HepG2 (cell line): ENCODE results near the gene ZNF333. TPM values are rescaled to one million over a fixed set of nuclear protein-coding genes. Genes with fewer than 3 reads are reported as not detected.

Source experiments
- CC2D1A ChIP-seq: sonication (generic); formaldehyde crosslinking; IDR thresholded peaks from 2 replicates; pipeline ENCODE4 v1.8.1; 2023; ENCODE audit warnings: mild to moderate bottlenecking, missing genetic modification reagents
- CCAR2 ChIP-seq: fragments of 200-400 bp; formaldehyde crosslinking; optimal IDR thresholded peaks from 2 replicates; pipeline ENCODE3; 2018; ENCODE audit warnings: low read depth, mild to moderate bottlenecking, low read length, moderate library complexity
- ETV5 ChIP-seq: IDR thresholded peaks from 2 replicates; pipeline ENCODE4 v1.6.1; 2018; ENCODE audit warnings: missing biosample characterization, missing genetic modification reagents, inconsistent platforms, borderline replicate concordance
- KAT8 ChIP-seq: IDR thresholded peaks from 2 replicates; pipeline ENCODE4 v1.6.1; 2016; ENCODE audit warnings: missing genetic modification reagents, missing compliant biosample characterization
- KDM5A ChIP-seq: fragments of 200-600 bp; sonication (generic); IDR thresholded peaks from 2 replicates; pipeline ENCODE4 v1.7.0; 2018; ENCODE audit warnings: antibody characterized with exemption, mild to moderate bottlenecking, low read length, borderline replicate concordance
- KLF12 ChIP-seq: sonication (generic); formaldehyde crosslinking; IDR thresholded peaks from 2 replicates; pipeline ENCODE4 v1.4.0; 2020; ENCODE audit warnings: missing genetic modification reagents, borderline replicate concordance
- MBD4 ChIP-seq: IDR thresholded peaks from 2 replicates; pipeline ENCODE4 v1.6.1; 2012; ENCODE audit warnings: low read length, inconsistent platforms, borderline replicate concordance
- MYNN ChIP-seq: sonication (generic); formaldehyde crosslinking; IDR thresholded peaks from 2 replicates; pipeline ENCODE4 v1.4.0; 2020; ENCODE audit warnings: mild to moderate bottlenecking, low read depth, missing genetic modification reagents
- NR1H2 ChIP-seq: sonication (generic); formaldehyde crosslinking; IDR thresholded peaks from 2 replicates; pipeline ENCODE4 v1.8.1; 2022; ENCODE audit warnings: low read depth, missing genetic modification reagents, borderline replicate concordance
- RAD51 ChIP-seq: fragments of 450-650 bp; IDR thresholded peaks from 2 replicates; pipeline ENCODE4 v1.6.1; 2016; ENCODE audit warnings: borderline replicate concordance
- RFX5 ChIP-seq: IDR thresholded peaks from 2 replicates; pipeline ENCODE4 v1.6.1; 2011; ENCODE audit warnings: low read depth, low read length, improper control_type of control experiment
- SIN3A ChIP-seq: IDR thresholded peaks from 2 replicates; pipeline ENCODE4 v1.6.1; 2011; ENCODE audit warnings: low read depth, mild to moderate bottlenecking, control low read depth, low read length, borderline replicate concordance
- XRCC5 ChIP-seq: fragments of 200-400 bp; formaldehyde crosslinking; optimal IDR thresholded peaks from 2 replicates; pipeline ENCODE3; 2017; ENCODE audit warnings: mild to moderate bottlenecking, low read length
- ZNF263 ChIP-seq: sonication (generic); formaldehyde crosslinking; IDR thresholded peaks from 2 replicates; pipeline ENCODE4 v1.4.0; 2020; ENCODE audit warnings: missing genetic modification reagents
- ZNF703 ChIP-seq: sonication (generic); formaldehyde crosslinking; IDR thresholded peaks from 2 replicates; pipeline ENCODE4 v1.5.1; 2020; ENCODE audit warnings: missing genetic modification reagents, mild to moderate bottlenecking, moderate library complexity, borderline replicate concordance
- ZNF780A ChIP-seq: sonication (generic); formaldehyde crosslinking; IDR thresholded peaks from 2 replicates; pipeline ENCODE4 v1.8.0; 2022; ENCODE audit warnings: mild to moderate bottlenecking, missing genetic modification reagents, moderate library complexity
- polyA plus RNA-seq, 8 experiments: library from polyadenylated mRNA; depleted of rRNA in 3 of 8; stranded (reverse) in 7 of 8; unstranded in 1 of 8; fragments of >200 nt; fragmentation: Illumina TruSeq in 4 of 8; extraction: Trizol in 4 of 8; gene quantifications; 2 replicates each; pipeline versions ENCODE4 v1.2.1 to v1.2.3, GENCODE V29; 2011 to 2016; ENCODE audit warnings: low read depth in 4 of 8, missing spikeins in 1 of 8, mixed read lengths in 1 of 8; ENCODE audit not compliant: insufficient read depth in 1 of 8
- total RNA-seq, 5 experiments: library from RNA; depleted of rRNA; stranded (reverse); fragments of >200 nt; fragmentation: Illumina TruSeq; extraction: Trizol; gene quantifications; 2 replicates each; pipeline ENCODE4 v1.2.3, GENCODE V29; 2016; ENCODE audit warnings: low read depth in 1 of 5
- TF ChIP-seq, protein P1 (sequence below): IDR thresholded peaks from 2 replicates; pipeline ENCODE4 v1.6.1; 2012; ENCODE audit warnings: low read depth, low read length, improper control_type of control experiment
- TF ChIP-seq, protein P2 (sequence below): sonication (generic); formaldehyde crosslinking; IDR thresholded peaks from 2 replicates; pipeline ENCODE4 v1.5.1; 2020; ENCODE audit warnings: mild to moderate bottlenecking, moderate library complexity, missing genetic modification reagents
- TF ChIP-seq, protein P3 (sequence below): sonication (generic); formaldehyde crosslinking; IDR thresholded peaks from 2 replicates; pipeline ENCODE4 v1.4.0; 2020; ENCODE audit warnings: missing genetic modification reagents, mild to moderate bottlenecking, borderline replicate concordance
- TF ChIP-seq, protein P4 (sequence below): sonication (generic); formaldehyde crosslinking; IDR thresholded peaks from 2 replicates; pipeline ENCODE4 v1.8.1; 2023; ENCODE audit warnings: mild to moderate bottlenecking, missing genetic modification reagents
- TF ChIP-seq, protein P5 (sequence below): sonication (generic); formaldehyde crosslinking; conservative IDR thresholded peaks from 2 replicates; pipeline ENCODE4 v1.8.1; 2023; ENCODE audit warnings: missing genetic modification reagents
- TF ChIP-seq, protein P6 (sequence below): sonication (generic); formaldehyde crosslinking; IDR thresholded peaks from 2 replicates; pipeline ENCODE4 v1.4.0; 2020; ENCODE audit warnings: missing genetic modification reagents

Gene ZNF333
- total and polyA plus RNA-seq, 2 of the 13 experiments (the other 11 are each of a cell fraction or from before 2014, with no cell fraction given): 3.4 to 6.4 TPM

DNA sequence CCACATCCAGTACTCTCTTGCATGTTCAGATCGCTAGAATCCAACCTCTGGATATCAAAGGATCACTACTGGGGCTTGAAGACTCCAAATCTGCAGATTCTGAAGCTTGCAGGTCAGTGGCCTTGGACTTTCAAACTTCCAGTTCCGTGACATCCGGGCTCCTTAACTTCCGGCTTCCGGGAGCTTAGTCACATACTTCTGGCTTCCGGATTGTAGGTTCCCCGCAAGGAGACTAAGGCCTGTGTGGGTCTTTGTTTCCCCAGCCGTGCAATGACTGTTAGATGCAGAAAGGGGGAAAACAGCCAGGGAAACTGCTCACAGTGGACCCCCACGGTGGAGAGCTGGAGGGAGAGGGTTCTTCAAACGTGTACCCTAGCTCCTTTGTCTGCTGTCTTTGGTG is 41.4 kb downstream of the ZNF333 start (continued):
- TF ChIP-seq, protein P1, sequence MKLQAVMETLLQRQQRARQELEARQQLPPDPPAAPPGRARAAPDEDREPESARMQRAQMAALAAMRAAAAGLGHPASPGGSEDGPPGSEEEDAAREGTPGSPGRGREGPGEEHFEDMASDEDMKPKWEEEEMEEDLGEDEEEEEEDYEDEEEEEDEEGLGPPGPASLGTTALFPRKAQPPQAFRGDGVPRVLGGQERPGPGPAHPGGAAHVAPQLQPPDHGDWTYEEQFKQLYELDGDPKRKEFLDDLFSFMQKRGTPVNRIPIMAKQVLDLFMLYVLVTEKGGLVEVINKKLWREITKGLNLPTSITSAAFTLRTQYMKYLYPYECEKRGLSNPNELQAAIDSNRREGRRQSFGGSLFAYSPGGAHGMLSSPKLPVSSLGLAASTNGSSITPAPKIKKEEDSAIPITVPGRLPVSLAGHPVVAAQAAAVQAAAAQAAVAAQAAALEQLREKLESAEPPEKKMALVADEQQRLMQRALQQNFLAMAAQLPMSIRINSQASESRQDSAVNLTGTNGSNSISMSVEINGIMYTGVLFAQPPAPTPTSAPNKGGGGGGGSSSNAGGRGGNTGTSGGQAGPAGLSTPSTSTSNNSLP: no peak
- TF ChIP-seq ZNF263 (CRISPR knock-in tag): no peak
- TF ChIP-seq RAD51: no peak
- TF ChIP-seq, protein P2, sequence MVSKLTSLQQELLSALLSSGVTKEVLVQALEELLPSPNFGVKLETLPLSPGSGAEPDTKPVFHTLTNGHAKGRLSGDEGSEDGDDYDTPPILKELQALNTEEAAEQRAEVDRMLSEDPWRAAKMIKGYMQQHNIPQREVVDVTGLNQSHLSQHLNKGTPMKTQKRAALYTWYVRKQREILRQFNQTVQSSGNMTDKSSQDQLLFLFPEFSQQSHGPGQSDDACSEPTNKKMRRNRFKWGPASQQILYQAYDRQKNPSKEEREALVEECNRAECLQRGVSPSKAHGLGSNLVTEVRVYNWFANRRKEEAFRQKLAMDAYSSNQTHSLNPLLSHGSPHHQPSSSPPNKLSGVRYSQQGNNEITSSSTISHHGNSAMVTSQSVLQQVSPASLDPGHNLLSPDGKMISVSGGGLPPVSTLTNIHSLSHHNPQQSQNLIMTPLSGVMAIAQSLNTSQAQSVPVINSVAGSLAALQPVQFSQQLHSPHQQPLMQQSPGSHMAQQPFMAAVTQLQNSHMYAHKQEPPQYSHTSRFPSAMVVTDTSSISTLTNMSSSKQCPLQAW (CRISPR knock-in tag): no peak
- no peak for TF ChIP-seq ZNF703 (CRISPR knock-in tag)
- TF ChIP-seq, protein P3, sequence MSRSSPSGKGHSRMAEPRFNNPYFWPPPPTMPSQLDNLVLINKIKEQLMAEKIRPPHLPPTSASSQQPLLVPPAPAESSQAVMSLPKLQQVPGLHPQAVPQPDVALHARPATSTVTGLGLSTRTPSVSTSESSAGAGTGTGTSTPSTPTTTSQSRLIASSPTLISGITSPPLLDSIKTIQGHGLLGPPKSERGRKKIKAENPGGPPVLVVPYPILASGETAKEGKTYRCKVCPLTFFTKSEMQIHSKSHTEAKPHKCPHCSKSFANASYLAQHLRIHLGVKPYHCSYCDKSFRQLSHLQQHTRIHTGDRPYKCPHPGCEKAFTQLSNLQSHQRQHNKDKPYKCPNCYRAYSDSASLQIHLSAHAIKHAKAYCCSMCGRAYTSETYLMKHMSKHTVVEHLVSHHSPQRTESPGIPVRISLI (CRISPR knock-in tag): no peak
- no peak for TF ChIP-seq MBD4
- TF ChIP-seq ZNF780A: no peak
- no peak for TF ChIP-seq CCAR2
- TF ChIP-seq, protein P4, sequence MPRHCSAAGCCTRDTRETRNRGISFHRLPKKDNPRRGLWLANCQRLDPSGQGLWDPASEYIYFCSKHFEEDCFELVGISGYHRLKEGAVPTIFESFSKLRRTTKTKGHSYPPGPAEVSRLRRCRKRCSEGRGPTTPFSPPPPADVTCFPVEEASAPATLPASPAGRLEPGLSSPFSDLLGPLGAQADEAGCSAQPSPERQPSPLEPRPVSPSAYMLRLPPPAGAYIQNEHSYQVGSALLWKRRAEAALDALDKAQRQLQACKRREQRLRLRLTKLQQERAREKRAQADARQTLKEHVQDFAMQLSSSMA (CRISPR knock-in tag): no peak
- TF ChIP-seq KAT8 (CRISPR knock-in tag): peak; percentile 74; the same call in 1 of the 2 replicates
- TF ChIP-seq ETV5 (CRISPR knock-in tag): peak; percentile 78; the same call in 1 of the 2 replicates
- TF ChIP-seq, protein P5, sequence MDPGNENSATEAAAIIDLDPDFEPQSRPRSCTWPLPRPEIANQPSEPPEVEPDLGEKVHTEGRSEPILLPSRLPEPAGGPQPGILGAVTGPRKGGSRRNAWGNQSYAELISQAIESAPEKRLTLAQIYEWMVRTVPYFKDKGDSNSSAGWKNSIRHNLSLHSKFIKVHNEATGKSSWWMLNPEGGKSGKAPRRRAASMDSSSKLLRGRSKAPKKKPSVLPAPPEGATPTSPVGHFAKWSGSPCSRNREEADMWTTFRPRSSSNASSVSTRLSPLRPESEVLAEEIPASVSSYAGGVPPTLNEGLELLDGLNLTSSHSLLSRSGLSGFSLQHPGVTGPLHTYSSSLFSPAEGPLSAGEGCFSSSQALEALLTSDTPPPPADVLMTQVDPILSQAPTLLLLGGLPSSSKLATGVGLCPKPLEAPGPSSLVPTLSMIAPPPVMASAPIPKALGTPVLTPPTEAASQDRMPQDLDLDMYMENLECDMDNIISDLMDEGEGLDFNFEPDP (CRISPR knock-in tag): no peak
- no peak for TF ChIP-seq RFX5
- no peak for TF ChIP-seq KDM5A
- no peak for TF ChIP-seq NR1H2 (CRISPR knock-in tag)
- TF ChIP-seq, protein P6, sequence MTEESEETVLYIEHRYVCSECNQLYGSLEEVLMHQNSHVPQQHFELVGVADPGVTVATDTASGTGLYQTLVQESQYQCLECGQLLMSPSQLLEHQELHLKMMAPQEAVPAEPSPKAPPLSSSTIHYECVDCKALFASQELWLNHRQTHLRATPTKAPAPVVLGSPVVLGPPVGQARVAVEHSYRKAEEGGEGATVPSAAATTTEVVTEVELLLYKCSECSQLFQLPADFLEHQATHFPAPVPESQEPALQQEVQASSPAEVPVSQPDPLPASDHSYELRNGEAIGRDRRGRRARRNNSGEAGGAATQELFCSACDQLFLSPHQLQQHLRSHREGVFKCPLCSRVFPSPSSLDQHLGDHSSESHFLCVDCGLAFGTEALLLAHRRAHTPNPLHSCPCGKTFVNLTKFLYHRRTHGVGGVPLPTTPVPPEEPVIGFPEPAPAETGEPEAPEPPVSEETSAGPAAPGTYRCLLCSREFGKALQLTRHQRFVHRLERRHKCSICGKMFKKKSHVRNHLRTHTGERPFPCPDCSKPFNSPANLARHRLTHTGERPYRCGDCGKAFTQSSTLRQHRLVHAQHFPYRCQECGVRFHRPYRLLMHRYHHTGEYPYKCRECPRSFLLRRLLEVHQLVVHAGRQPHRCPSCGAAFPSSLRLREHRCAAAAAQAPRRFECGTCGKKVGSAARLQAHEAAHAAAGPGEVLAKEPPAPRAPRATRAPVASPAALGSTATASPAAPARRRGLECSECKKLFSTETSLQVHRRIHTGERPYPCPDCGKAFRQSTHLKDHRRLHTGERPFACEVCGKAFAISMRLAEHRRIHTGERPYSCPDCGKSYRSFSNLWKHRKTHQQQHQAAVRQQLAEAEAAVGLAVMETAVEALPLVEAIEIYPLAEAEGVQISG (CRISPR knock-in tag): peak; percentile 51
- TF ChIP-seq KLF12 (CRISPR knock-in tag): peak; percentile 29; the same call in 1 of the 2 replicates
- TF ChIP-seq CC2D1A: no peak
- TF ChIP-seq MYNN (CRISPR knock-in tag): no peak
- no peak for TF ChIP-seq XRCC5
- TF ChIP-seq SIN3A: no peak
